ENCODE measurements around the gene HTR4. TPM values are rescaled to one million over a fixed set of nuclear protein-coding genes. Genes with fewer than 3 reads are reported as not detected.

HTR4 gene
- total and polyA plus RNA-seq, 2 donors from 2014 or later: 0.22 TPM; not detected in 1

- no peak for DNase-seq
- H3K27me3 ChIP-seq (ENCODE audit: control insufficient read depth, insufficient read depth, low read length): no peaks in the 10 kb centered on the region
- H3K9ac ChIP-seq (ENCODE audit: low read length in 3 of 3): no peak overlapping the region
- no peak overlapping the region for H3K27ac ChIP-seq (ENCODE audit: low read depth in 2 of 2, low read length in 2 of 2)
- H3K4me3 ChIP-seq (ENCODE audit: low read length in 3 of 3): no peak overlapping the region
- H3K4me1 ChIP-seq (ENCODE audit: control insufficient read depth in 2 of 3, insufficient read depth in 2 of 3, low read depth in 1 of 3, low read length in 3 of 3): no peaks in the 10 kb centered on the region
- no peaks in the 10 kb centered on the region for H3K36me3 ChIP-seq (ENCODE audit: control insufficient read depth in 2 of 3, insufficient read depth in 3 of 3, low read length in 3 of 3)
- intact Hi-C loops (cut with DNase I): no loop called here
- peaks cover 0 to 6% (median 0%) of the 10 kb centered on the region in 3 donors for H3K9me3 ChIP-seq (ENCODE audit: control insufficient read depth in 2 of 3, insufficient read depth in 1 of 3, low read length in 3 of 3)
- FAIRE-seq: no peak
- TF ChIP-seq CTCF (IDR thresholded peaks at IDR 0.05; ENCODE audit: borderline replicate concordance, extremely low read depth, insufficient read depth): no peak
Measured at GRCh38 chr5:148690945-148691344, 36.6 kb upstream of the HTR4 start.

- Histone ChIP-seq H3K36me3 (ENCODE audit: control insufficient read depth in 2 of 3, insufficient read depth in 3 of 3, low read length in 3 of 3) (no peaks in the 10 kb centered on the region), H3K4me1 (ENCODE audit: control insufficient read depth in 2 of 3, insufficient read depth in 2 of 3, low read depth in 1 of 3, low read length in 3 of 3) (no peaks in the 10 kb centered on the region), H3K9me3 (ENCODE audit: control insufficient read depth in 2 of 3, insufficient read depth in 1 of 3, low read length in 3 of 3) (peaks cover 0 to 6% (median 0%) of the 10 kb centered on the region in 3 donors), H3K27me3 (ENCODE audit: control insufficient read depth, insufficient read depth, low read length) (no peaks in the 10 kb centered on the region), H3K9ac (ENCODE audit: low read length in 3 of 3) (no peak overlapping the region), H3K4me3 (ENCODE audit: low read length in 3 of 3) (no peak overlapping the region), H3K27ac (ENCODE audit: low read depth in 2 of 2, low read length in 2 of 2) (no peak overlapping the region)
- FAIRE-seq (no peak), DNase-seq (no peak)
- TF ChIP-seq CTCF (IDR thresholded peaks at IDR 0.05; ENCODE audit: borderline replicate concordance, extremely low read depth, insufficient read depth): no peak
- intact Hi-C loops (cut with DNase I): no loop called here
Measured at GRCh38 chr5:148688787-148689186, 34.5 kb upstream of the HTR4 start.

GRCh38 chr5:148687871-148688270 is 33.5 kb upstream of the HTR4 start:
- Histone ChIP-seq H3K36me3 (ENCODE audit: control insufficient read depth in 2 of 3, insufficient read depth in 3 of 3, low read length in 3 of 3) (no peaks in the 10 kb centered on the region), H3K27ac (ENCODE audit: low read depth in 2 of 2, low read length in 2 of 2) (no peak overlapping the region), H3K4me3 (ENCODE audit: low read length in 3 of 3) (no peak overlapping the region), H3K9me3 (ENCODE audit: control insufficient read depth in 2 of 3, insufficient read depth in 1 of 3, low read length in 3 of 3) (peaks cover 0 to 6% (median 0%) of the 10 kb centered on the region in 3 donors), H3K4me1 (ENCODE audit: control insufficient read depth in 2 of 3, insufficient read depth in 2 of 3, low read depth in 1 of 3, low read length in 3 of 3) (no peaks in the 10 kb centered on the region), H3K27me3 (ENCODE audit: control insufficient read depth, insufficient read depth, low read length) (no peaks in the 10 kb centered on the region), H3K9ac (ENCODE audit: low read length in 3 of 3) (no peak overlapping the region)
- intact Hi-C loops (cut with DNase I): no loop called here
- DNase-seq (no peak), FAIRE-seq (no peak)
- TF ChIP-seq CTCF (IDR thresholded peaks at IDR 0.05; ENCODE audit: borderline replicate concordance, extremely low read depth, insufficient read depth): no peak

GRCh38 chr5:148687427-148687826 is 33.1 kb upstream of the HTR4 start:
- Histone ChIP-seq H3K27me3 (ENCODE audit: control insufficient read depth, insufficient read depth, low read length) (no peaks in the 10 kb centered on the region), H3K36me3 (ENCODE audit: control insufficient read depth in 2 of 3, insufficient read depth in 3 of 3, low read length in 3 of 3) (no peaks in the 10 kb centered on the region), H3K9ac (ENCODE audit: low read length in 3 of 3) (no peak overlapping the region), H3K9me3 (ENCODE audit: control insufficient read depth in 2 of 3, insufficient read depth in 1 of 3, low read length in 3 of 3) (peaks cover 0 to 6% (median 0%) of the 10 kb centered on the region in 3 donors), H3K27ac (ENCODE audit: low read depth in 2 of 2, low read length in 2 of 2) (no peak overlapping the region), H3K4me3 (ENCODE audit: low read length in 3 of 3) (no peak overlapping the region), H3K4me1 (ENCODE audit: control insufficient read depth in 2 of 3, insufficient read depth in 2 of 3, low read depth in 1 of 3, low read length in 3 of 3) (no peaks in the 10 kb centered on the region)
- peak; percentile 6 for TF ChIP-seq CTCF (IDR thresholded peaks at IDR 0.05; ENCODE audit: borderline replicate concordance, extremely low read depth, insufficient read depth)
- FAIRE-seq (no peak), DNase-seq (peak in 1 of 5 donors; percentile 24)
- intact Hi-C loops (cut with DNase I): no loop called here

Data from kidney (tissue), 14 donors.